HG02642 (cell line): ENCODE measurements around the gene SERPING1.

ENCODE experiments used
- ATAC-seq: cut with Tn5 transposase; IDR thresholded peaks from one replicate; pipeline ENCODE4 v1.9.1; 2021; ENCODE audit warnings: mild to moderate bottlenecking; ENCODE audit not compliant: unreplicated experiment, poor library complexity

The SERPING1 gene

DNA sequence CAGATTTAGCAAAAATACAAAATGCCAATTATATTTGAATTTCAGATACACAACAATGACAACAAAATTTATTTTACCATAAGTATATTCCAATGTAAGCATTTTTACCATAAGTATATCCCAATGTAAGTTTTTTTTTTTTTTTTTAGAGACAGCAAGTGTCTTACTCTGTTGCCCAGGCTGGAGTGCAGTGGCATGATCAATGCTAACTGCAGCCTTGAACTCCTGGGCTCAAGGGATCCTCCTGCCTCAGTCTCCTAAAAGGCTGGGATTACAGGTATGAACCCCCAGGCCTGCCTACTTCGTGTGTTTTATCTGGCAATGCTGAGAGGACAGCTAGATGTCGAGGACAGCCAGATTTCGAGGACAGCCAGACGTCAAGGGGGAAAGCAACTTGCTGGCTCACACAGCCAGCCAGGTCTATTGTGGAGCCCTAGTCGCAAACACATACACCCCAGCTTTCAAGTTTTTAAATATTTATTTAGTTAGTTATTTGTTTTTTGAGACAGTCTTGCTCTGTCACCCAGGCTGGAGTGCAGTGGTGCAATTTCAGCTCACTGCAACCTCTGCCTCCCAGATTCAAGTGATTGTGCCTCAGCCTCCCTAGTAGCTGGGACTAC lies 1.1 kb upstream of the SERPING1 start:
- no peak for ATAC-seq

DNA sequence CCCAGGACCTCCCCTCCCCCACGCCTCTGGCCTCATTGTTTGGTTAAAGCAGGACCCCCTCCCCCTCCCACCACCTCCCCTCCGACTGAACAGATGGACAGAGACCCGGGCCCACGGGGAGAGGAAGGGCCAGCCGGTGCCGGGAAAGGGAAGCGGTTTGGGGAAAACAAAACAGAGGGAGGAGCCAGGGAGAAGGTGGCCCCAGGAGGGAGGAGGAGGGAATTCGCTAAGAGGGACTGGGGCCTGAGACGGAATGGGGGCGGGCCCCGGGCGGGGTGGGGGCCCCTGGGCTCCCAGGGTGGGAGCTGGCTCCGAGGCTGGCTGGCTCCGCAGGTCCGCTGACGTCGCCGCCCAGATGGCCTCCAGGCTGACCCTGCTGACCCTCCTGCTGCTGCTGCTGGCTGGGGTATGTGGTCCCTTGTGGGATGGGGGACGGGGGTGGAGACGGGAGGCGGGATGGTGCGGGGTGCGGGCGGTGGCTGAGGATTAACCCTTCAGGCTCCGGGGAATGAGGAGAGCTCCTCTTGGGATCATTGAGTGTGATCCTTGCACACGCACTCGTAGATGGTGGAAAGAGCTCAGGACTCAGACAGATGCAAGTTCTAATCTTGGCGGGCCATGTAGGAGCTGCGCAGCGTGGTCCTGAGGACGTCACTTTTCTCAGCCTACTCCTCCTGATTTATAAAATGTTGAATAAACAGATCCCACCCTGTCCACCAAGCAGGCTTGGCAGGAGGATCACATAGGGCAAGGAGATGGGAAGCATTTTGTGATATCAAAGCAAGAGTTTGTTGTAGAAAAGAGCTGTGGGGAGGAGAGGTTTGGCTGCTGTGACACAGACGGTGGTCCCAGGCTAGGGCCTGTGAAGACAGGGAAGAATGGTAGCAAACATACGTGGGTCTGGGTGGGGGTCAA lies 688 bp downstream of the SERPING1 start:
- no peak for ATAC-seq

DNA sequence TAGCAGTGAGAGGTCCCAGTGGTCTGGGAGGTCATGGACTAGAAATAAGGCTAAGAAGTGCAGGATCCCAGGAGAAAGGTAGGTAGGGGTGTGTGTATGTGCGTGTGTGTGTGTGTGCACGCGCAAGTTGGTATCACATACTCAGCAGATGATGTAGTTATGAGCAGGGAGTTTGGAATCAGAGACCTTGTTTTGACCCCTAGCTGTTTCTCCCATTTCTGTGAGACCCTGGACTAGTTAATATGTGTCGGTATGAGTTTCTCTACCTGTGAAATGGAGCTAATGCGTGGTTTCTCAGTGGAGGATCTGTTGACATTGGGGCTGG lies 1.3 kb downstream of the SERPING1 start:
- ATAC-seq: no peak

DNA sequence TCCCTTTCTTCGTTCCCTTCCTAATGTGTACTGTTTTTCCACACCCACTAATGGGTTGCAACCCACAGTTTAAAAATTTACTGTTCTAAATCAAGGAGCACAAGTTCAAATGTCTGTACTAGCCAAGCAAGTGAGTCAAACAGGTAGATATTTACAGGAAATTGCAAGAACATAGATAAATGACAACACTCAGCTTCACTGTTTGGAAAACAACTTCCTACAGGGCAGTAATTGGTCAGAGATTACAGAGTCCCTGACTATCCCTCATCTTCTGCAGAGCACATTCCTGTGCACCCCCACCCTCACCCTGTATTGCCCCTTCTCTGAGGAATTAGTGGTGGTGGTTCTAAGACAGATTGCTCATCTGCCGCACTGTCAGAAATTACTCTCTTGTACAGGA lies 1.9 kb downstream of the SERPING1 start:
- ATAC-seq: no peak

DNA sequence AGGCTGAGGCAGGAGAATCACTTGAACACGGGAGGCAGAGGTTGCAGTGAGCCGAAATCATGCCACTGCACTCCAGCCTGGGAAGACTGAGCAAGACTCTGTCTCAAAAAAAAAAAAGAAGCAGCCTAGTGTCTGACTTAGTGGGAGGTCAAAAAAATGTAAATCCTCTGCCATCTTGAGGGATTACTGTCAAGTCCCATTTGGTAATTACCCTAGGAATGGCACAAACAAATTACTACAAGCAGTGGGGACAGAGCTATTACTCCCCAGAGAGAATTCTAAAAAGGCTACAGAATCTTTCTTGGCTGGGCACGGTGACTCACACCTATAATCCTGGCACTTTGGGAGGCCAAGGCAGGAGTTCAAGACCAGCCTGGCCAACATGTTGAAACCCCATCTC lies 3.8 kb downstream of the SERPING1 start:
- ATAC-seq: no peak

DNA sequence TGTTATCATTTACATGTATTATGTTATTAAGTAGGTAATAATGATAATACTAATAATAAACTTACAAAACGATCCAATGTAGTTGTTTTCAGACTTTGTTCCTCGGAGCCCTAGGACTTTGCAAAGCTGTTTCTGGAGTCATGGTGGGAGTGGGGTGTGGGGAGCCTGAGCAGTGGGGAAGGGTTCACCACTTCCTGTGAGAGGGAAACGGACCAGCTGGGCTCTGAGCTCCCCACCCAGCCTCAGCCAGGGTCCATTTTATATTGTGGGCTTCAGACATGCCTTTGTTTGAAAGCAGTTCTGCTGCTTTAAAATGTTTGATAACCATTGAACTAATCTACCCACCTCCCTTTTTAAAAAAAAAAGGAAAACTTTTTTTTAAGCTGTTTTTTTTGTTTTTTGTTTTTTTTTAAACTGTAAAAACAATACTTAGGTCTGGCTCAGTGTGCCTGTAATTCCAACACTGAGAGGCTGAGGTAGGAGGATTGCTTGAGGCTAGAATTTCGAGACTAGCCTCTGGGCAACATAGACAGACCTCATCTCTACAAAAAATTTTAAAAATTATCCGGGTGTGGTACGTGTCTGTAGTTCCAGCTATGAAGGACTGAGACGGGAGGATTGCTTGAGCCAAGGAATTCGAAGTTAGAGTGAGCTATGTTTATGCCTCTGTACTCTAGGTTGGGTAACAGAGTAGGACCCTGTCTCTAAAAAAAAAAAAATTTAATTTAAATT lies 7.0 kb downstream of the SERPING1 start:
- no peak for ATAC-seq

DNA sequence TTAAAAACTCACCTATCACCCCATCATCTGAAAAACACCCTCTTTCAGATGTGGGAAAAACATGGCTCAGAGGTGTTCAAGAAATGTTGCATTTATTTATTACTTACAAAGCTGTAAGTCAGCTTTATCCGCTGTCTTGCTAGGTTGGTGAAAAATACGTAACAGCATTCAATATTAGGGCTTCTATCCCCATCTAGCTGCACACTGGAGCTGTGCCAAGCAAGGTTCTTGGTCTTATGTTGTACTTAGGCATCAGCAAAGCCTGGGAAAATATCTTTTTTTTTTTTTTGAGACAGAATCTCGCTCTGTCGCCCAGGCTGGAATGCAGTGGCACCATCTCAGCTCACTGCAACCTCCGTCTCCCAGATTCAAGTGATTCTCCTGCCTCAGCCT lies 7.5 kb downstream of the SERPING1 start:
- no peak for ATAC-seq

DNA sequence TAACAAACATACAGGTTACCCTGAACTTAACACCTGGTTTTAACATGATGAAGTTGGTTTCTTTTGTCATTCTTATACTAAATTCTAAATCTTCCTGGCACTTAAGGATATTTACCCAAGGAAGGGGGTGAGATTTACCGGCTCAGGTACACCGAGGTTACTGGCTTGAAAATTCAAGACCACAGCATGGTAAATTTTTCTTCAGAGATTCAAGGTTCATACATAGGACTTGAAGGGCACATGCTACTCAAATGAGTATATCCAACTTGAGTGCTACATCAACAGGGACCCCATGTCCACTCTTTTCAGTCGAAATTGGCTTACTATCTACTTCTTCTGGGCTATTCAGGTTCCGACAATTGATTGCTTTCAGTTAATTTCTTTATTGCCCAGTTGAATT lies 12.7 kb downstream of the SERPING1 start:
- no peak for ATAC-seq

DNA sequence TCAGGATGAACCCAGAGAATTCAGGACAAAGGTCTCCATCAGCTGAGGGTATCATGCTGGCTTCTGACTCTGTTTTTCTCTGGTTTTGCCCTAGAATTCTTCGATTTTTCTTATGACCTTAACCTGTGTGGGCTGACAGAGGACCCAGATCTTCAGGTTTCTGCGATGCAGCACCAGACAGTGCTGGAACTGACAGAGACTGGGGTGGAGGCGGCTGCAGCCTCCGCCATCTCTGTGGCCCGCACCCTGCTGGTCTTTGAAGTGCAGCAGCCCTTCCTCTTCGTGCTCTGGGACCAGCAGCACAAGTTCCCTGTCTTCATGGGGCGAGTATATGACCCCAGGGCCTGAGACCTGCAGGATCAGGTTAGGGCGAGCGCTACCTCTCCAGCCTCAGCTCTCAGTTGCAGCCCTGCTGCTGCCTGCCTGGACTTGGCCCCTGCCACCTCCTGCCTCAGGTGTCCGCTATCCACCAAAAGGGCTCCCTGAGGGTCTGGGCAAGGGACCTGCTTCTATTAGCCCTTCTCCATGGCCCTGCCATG lies 16.8 kb downstream of the SERPING1 start:
- no peak for ATAC-seq

DNA sequence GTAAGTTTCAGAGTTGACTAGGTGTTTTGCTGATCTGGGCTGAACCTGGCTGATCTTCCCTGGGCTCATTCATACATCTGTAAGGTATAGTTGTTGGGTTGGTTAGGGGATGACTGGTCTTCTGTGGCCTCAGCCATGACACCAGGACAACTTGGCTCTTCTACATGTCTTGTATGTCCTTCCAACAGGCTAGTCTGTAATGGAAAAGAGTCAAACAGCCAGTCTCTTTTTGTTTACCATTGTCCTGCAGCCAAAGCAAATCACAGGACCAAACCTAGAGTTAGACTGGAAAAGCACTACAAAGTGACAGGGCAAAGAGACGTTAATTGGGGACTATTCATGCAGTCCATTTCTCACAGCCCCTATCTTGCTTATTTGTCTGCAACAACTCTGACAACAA lies 17.8 kb downstream of the SERPING1 start:
- ATAC-seq: no peak

DNA sequence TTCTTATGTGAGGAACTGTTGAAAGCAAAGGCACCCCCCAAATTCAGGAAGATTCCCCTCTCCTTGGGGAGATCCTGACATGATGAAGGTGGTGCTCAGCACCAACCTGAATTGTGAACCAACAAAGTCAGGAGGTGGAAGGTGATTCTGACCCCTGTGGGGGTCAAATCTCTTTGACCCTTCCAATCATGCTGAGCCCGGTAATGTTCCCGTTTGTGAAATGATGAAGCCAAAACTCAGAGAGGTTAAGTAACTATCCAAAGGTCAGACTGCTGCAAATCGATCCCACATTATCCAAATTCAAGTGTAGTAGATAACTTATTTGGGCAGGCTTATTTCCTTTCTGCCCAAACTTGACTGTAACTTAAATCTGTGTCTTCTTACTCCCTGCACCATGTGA lies 19.1 kb downstream of the SERPING1 start:
- no peak for ATAC-seq

DNA sequence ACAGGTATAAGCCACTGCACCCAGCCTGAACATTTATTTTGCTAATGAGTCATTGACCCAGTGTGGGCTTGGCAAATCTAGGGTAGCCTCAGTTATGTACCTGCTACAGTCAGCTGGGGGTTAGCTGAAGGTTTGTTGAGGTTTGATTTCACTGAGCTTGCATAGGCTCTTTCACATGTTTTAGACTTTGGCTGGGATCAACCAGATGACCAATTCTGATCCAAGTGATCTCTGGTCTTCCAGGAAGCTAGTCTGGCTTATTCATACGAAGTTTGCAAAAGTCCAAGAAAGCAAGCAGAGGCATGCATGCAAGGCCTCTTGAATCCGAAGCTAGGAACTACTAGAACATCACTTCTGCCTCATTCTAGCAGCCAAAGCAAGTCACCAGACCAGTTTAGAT lies 21.0 kb downstream of the SERPING1 start:
- ATAC-seq: no peak

DNA sequence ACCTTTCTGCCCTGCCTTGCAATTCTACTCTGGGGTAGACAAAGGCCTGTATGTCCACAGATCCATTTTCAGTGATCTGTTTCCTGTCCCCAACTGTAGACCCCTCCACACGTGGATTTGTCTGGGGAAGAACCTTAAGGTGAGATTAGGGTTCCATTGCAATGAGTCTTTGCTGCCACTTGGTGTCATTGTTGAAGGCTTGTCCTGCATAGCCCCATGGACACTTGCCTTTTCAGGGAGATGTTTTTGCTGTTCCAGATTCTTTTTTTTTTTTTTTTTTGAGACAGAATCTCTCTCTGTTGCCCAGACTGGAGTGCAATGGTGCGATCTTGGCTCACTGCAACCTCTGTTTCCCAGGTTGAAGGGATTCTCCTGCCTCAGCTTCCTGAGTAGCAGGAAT lies 21.8 kb downstream of the SERPING1 start:
- ATAC-seq: no peak

DNA sequence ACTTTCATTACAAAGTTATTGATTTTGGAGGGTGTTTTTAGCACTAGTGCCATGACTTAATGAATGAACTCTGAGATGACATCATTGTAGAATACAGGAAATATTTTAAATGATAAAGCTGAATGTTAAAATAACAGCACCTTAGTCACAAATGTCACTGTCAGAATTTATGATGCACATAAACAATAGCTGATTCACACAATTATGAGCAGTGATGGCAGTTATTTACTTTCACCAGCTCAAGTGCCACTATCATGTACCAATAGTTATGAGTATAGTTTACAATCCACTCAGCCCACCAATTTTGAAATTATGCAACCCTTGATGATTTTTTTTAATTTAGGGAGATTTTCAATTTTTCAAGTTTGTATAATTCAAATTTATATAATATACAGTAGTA lies 23.0 kb downstream of the SERPING1 start:
- no peak for ATAC-seq

DNA sequence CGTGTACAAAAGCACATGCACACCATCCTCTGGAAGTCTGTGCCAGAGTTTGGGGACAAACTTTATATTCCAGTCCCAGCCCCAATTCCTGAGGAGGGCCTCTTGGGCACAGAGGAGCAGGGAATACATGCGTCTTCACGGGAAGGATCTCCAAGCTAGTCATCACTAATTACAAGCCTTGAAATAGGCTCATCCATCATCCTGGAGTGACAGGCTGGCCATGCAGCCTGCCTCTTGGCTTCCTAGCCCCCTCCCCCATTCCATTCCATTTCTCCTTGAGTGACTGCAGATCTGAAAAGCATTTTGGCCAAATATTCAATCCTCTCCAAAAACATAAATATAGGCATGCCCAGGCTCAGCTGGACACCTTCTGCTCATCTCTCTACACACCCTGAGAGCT lies 24.8 kb downstream of the SERPING1 start:
- ATAC-seq: no peak

DNA sequence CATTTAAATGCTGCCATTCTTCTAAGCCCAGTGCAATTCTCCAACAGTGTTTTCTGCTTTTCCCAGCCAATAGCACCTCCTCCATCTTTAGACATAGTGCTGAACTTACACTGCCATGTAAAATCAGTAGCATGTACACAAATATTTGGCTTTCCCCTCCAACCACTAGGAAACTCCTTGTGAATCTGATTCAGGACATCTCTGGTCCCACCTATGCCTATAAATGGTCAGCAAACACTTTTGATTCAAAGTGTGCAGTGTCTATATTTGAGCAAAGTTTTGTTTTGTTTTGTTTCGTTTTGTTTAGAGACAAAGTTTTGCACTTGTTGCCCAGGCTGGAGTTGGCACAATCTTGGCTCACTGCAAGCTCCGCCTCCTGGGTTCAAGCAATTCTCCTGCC lies 27.4 kb downstream of the SERPING1 start:
- ATAC-seq: no peak

DNA sequence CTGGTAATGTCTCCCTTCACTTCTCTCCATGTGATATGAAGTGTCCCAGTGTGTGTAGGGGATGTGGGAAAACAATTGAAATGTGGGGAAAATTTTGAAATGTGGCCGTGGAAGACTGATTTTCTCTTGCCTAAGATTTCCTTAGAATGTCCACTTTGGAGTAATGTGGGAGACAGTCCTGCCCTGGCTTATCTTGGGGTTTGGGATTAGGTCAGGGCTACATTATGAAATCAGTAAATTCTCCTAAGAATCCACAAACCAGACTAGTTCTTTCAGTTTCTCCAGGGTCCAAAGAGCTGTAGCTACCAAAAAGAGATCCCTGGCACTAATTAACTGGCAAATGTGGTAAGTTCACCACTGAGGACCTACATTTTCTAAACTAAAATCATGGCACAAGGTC lies 29.4 kb downstream of the SERPING1 start:
- no peak for ATAC-seq

DNA sequence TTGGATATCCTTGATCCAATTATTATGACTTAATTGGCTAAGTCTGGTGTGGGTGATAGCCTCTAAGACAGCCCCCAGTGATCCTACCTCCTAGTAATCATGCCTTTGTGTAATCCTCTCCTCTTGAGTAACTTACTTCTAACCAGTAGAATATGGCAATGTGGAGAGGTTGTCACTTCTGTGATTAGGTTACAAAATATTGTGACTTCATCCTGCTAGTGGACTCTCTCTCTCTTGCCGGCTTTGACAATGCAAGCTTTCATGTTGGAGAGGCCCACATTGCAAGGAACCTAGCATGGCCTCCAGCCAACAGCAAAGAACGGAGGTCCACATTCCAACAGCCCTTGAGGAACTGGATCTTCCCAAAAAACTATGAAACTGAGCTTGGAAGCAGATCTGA lies 32.7 kb downstream of the SERPING1 start:
- no peak for ATAC-seq

DNA sequence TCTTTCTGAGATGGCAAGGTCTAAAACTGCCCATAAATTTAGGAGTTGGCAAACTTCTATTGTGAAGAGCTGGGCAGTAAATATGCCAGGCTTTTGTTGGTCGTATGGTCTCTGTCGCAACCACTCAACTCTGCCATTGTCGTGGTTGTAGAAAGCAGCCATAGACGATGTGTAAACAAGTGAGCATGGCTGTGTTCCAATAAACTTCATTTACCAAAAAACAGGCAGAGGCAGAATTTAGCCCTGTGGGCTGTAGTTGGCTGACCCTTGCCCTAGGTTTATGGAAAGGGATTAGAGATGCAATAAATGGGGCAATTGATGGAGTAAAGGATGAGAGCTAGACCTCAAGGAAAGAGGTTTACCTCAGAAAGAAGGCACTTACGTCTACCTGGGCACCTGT lies 34.6 kb downstream of the SERPING1 start:
- no peak for ATAC-seq

DNA sequence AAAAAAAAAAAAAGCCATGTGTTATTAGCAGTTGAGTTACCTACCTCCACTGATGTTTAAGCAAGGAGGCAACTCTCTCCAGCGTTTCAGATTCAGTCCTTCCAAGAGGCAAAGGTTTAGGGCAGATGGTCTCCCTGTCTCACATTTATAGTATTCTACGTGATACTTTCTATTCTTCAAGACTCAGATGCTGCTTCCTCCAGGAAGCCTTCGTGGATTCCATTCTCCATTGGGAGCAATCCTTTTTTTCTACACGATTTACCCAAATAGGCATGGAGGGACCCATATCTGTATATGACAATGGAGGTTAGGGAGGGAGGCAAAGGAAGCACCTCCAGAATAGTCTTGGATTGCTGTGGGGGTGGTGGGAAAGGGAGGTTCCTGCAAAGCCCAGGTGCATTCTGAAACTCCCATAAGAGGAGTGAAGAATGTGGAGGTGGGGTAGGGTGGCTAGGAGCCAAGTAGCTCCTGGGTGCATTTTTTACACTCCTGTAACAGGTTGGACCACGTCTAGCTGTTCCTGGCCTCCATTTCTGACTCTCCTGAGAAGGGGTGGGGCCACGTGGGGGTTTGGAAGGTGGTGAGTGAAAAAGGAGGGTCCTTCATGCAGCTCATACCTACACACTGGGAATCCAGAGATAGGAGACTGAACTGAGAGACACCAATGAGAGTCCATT lies 36.0 kb downstream of the SERPING1 start:
- ATAC-seq: no peak

DNA sequence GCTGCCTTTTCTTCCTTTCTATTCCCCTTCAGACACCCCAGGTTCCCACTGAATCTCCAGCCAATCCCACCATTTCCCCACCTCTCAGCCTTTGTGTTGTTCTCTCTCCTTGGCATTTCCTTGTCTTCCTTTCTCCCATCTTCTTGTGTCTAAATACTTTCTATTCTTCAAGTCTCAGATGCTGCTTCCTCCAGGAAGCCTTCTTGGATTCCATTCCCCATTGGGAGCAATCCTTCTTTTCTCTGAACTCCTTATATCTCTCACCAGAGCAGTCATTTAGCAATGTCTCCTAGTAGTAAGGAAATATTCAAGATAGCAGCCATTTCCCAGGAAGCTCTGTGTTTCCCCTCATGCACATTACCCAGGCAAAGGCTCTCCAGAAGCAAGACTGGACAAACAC lies 36.8 kb downstream of the SERPING1 start:
- ATAC-seq: no peak
